Activated CD8-positive, alpha-beta memory T cell treated with anti-CD3 and anti-CD28 coated beads for 48 hours (primary cell): ENCODE results near the gene SLC25A40.

ENCODE experiments used
- DNase-seq, 3 experiments: peaks; one replicate each; pipeline ENCODE4 v3.0.0-alpha.2; 2020; ENCODE audit warnings: low read depth in 2 of 3, low spot score in 2 of 3

The SLC25A40 gene

GRCh38 chr7:87785368-87785995, 90.7 kb downstream of the SLC25A40 start:
- DNase-seq = no peak

- DNase-seq = no peak
Measured at GRCh38 chr7:87784424-87784823, 91.7 kb downstream of the SLC25A40 start.
